Inflammatory macrophage treated with lipopolysaccharide for 4 hours (primary cell): ENCODE results near the gene ST6GALNAC1.

ENCODE experiments used
- DNase-seq: peaks from one replicate; pipeline ENCODE4 v3.0.0-alpha.2; 2020

The ST6GALNAC1 gene

DNA sequence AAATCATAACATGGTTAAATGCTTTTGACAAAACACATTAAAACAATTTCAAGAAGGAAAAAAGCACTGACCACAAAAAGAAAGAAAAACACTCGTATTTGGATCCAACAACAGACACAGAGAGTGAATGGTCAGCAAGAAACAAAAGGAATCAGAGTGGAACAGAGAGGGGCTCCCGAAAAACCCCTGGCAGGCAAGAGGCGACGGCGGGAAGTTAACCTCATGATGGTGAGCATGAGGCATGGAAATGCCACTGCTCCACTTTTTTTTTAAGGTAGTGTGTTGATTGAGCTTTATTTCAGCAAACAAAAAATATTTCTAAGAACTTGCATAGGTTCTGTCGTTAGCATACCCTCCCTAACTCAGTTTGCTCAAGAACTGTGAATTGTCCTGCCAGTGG, 32.1 kb upstream of the ST6GALNAC1 start:
- DNase-seq, result no peak

DNA sequence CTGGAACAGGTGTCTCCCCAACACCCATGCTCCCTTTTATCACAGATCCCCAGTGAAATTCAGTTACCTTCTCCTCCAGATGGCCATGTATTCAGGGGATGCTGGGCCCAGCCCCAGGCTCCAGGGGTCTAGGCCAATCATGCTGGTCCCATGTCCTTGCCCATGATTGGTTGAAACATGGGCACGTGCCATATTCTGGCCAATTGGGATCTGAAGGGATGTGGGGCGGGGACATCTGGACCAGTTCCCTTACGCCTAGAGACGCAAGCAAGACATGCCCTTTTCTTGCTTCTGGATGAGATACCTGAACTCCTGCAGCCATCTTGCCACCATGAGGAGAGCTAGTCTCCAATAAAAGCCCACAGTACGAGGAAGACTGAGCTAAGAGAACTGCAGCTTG, 31.0 kb upstream of the ST6GALNAC1 start:
- no peak for DNase-seq

DNA sequence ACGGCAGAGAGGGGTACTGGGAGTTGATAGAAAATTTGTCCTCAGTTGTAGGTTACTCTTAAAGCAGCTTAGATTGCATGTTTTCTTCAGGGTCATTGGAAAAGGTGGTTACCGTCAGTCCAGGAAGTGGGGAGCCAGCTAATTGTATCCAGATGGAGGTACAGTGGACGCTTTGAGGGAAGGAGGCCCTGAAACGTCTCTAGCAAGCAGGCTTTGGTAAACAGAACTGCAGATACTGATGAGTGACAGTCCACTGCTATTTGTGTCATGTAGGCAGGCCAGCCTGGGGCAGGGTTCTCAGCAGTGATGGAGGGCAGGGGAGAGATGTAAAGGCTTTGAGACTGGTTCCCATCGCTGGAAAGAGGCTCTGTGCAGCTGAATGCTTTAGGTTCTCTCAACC, 30.2 kb upstream of the ST6GALNAC1 start:
- no peak for DNase-seq

DNA sequence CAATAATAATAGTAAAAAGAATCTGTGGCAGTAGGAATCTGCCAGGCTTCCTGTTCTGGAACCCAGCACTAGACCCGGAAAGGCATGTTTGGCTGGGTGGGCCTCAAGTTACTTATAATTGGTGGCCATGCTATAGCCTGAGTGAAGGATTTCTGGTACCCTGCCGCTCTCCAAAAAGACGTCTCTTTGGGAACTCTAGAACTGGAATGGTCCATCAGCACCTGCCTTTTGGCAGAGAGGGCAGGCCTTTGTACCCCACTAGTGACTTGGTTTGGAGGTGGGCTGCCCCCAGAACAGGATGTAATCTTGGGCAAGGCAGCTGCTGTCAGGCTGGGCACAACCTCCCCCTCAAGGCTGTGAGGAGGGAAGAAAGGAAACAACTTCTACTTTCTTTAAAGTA, 29.3 kb upstream of the ST6GALNAC1 start:
- DNase-seq, result no peak

DNA sequence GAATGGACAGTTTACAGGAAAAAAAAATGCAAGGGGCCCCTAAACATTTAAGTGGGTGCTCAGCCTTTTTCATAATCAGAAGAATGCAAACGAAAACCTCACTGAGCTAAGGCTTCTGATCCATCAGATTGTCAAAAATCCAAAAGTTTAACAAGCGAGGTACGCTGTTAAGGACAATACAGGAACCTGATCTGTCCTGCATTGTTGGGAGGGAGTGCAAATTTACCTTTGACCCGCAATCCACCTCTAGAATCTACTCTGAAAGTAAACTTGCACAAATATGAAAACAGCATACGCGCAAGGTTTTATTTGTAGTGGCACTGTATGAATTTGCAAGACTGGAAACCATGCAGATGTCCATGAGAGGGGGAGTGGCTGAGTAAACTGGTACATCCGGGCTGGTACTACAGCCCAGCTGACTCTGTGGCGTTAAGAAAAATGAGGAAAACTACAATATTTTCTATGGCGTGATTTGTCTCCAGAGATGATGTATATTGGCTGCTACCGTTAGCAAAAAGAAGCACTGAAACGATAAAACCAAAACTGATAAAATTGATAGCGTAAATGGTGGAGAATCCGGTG, 28.8 kb upstream of the ST6GALNAC1 start:
- no peak for DNase-seq

DNA sequence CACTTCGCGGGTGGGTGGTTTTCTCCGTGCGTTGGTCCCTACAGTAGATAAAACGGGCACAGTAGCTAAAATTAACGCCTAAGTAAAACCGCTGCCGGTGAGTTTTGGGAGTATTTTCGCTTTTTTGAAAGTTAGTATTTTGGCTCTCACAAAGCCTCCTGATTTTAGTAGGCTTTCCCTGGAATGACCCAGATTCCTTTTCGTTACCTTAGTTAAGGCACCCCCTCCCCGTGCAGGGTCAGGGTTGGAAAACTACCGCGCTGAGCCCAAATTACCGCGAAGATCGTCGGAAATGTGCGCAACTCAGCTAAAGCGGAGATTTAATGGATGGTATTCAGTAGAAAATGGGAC, 28.3 kb upstream of the ST6GALNAC1 start:
- no peak for DNase-seq

DNA sequence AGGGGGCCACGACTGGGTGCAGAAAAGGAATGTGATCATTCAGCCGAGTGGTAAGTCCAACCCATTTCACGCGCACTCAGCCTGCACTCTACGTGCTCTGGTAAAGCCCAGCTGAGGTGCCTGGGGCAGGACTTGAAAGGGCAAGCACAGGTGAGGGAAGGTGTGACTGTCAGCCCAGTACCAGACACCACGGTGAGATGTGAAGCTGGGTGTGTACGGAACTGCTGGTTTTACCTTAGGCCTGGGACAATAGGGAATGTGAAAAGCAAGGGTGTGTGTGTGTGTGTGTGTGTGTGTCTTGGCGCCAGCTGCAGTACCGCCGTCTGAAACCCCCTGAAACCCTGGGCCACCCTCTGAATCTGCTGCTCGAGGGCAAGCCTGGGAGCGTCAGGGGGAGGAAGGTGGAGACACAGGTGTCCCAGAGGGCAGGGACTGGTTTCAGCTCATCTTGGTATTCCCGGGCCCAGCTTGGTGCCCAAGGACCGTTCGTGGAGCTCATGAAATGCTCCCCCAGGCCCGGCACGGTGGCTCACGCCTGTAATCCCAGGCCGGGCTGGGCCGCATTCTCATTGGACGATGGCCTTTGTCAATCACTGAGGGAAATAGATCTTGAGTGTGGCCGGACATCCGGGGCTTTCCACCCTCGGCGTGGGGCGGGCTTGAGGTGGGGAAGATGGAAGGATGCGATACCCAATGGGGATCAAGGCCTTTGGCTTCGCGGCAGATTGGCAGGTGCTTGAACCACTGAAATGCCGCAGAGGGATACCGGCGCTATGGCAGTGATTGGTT, 27.8 kb upstream of the ST6GALNAC1 start:
- DNase-seq, result peak; percentile 100

DNA sequence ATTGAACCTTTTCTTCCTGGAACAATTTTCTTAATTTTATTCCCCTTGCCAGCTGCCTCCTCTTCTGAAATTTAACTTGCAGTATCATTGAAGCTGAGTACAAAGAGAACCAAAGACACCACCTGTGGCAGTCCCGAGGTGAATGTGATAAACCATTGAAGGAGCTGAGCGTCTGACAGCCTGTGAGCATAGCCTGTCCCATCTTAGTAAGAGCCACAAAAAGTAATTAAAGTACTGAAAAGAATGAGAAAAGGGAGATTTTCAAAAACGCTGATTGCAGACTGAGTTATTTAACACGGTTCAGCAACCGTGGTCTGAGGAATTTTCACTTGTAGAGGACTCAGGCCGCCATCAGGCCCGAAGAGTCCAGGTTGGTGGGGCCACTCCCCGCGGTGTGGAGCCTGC, 27.2 kb upstream of the ST6GALNAC1 start:
- no peak for DNase-seq

DNA sequence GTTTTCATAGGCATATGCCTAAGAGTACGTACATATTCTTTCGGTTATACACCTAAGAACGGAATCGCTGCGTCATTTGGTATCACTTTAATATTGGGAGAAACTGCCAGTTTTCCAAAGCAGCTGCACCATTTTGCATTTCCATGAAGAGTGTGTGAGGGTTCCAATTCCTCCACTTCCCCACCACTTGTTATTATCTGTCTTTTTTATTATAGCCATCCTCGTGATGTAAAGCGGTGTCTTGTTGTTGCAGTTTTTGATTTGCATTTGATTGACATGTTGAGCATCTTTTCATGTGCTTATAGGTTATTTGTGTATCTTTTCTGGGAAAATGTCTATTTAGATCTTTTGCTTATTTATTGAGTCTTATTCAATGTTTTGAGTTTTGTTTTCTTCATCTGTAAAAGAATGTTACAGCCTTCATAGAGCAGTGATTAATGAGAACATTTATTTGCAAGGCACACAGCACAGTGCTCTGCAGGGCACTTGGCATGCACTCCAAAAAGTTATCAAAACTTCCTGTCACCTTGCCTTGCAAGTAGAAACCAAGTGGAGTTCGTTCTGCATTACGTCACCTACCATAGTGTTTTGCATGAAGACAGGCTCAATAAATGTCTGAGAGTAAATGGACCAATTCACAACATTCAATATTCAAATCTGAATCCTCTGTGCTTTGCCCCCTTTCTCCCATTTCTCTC, 26.6 kb upstream of the ST6GALNAC1 start:
- no peak for DNase-seq

DNA sequence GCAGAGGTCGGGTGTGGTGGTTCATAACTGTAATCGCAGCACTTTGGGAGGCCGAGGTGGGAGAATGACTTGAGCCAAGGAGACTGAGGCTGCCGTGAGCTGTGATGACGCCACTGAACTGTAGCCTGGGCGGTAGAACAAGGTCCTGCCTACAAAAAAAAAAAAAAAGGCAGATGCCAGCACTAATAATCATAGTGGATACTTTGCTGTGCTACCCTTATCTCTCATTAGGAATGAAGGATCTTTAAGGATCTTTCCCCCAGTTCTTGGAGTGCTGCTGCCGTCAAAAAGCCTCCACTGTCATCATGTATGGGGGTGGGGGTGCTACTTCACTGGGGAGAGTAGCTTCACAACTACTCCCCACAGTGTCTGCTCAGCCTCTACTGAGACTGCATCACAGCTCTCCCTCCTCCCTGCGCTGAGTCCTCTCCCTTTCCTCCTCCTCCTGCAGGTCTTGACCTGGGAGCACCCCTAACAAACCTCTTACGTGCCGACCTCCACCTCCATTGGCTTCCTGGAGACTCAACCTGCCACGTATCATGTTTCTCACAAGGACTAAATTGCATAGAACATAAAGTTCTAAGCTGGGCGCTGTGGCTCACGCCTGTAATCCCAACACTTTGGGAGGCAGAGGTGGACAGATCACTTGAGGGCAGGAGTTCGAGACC, 24.4 kb upstream of the ST6GALNAC1 start:
- DNase-seq, result no peak

DNA sequence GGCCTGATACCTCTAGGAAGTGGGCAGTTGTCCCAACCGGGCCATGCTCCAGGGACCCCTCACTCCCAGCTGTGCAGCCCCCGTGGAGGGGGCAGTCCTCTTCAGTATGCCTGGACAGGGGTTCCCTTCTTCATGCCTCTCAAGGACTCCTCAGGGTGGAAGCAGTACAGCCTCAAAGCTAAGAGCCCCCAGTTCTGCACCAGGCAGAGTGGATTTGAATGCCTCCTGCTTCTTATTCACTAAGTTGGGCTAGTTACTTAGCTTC, 23.9 kb upstream of the ST6GALNAC1 start:
- no peak for DNase-seq

DNA sequence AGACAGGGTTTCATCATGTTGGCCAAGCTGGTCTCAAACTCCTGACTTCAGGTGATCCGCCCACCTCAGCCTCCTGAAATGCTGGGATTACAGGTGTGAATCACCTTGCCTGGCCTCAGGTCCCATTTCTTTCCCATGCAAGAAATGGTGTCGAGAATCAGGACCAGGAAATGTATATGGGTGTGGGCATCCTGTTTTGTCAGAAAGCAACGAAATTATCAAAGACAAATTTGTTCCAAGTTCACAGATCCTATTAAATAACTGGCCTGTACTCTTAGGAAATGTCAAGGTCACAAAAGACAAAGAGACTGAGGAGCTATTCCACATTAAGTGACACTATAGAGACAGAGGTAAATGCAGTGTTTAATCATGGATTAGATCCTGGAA, 17.1 kb upstream of the ST6GALNAC1 start:
- no peak for DNase-seq

DNA sequence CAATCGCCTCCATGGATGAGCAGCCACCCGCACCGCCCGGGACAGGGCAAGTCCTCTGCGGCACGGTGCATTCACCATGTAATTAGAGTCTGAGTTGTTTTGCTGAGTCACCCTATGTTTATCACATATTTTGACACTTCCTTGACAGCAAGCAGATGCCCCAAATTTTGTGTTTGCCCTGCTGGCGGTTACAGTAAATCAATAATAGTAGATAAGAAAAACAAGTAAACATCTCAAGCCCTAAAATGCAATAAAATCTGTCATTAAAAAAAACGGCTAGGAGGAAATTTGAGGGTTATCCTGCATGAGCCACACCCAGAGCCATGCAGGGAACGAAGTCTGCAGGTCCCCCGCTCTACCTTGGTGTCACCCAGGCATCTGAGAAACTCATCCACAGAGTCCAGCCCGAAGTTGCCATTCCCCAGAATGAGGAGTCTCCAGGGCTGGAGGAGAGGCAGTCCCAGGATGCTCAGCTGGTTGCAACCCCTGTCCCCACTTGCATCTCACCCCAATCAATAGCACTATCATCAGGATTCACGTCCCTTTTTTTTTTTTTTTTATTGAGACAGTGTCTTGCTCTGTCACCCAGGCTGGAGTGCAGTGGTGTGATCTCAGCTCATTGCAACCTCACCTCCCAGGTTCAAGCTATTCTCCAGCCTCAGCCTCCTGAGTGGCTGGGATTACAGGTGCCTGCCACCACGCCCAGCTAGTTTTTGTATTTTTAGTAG, 16.5 kb upstream of the ST6GALNAC1 start:
- peak; percentile 21 for DNase-seq

DNA sequence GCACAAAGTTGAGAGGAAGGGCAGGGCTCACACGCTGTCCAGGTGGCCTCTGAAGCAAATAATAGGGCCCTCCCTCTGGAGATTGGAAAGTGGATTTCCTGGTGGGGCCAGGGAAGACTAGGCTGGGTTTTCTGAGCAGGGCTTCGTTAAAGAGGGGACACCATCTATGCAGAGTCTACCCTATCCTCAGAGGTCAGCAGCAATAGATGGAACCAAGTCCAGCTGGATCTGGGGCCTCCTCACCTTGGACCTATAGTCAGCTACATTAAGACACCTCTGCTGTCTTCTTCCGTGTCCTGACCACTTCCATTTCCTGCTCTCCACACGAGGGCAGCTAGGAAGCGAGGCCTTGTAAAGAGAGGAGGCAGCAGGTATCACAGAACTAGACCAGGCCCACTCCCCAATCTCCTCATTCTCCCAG, 14.7 kb upstream of the ST6GALNAC1 start:
- no peak for DNase-seq

DNA sequence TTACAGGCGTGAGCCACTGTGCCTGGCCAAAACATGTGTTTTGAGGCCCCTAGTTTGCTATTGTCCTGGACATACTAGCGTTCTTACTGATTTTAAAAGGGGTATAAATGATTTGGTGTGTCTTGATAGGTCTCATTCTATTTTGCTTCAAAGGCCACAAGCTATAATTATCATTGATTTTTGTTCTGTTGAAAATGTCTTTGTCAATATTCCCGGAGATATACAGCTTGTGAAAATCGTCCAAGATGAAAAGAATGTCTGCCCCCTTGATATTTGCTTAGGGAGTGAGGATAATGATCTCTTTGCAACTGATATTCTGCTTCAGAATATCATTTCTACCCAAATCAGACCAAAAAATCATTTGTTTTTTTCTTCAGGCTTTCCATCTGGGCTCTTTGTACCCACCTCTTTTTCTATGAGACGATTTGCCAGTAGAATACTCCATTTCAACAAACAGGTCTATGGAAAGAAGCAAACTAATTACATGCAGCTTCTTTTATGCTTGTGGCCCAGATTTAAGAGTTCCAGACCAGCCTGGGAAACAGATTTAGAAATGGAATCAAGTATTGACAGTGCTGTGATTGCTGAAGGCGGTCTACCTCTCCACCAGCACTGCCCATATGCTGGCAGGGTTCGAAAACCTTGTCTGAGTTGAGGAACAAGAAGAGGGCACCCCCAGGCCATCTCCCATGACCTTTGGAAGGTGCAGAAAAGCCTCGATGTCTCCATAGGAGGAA, 14.1 kb upstream of the ST6GALNAC1 start:
- no peak for DNase-seq

DNA sequence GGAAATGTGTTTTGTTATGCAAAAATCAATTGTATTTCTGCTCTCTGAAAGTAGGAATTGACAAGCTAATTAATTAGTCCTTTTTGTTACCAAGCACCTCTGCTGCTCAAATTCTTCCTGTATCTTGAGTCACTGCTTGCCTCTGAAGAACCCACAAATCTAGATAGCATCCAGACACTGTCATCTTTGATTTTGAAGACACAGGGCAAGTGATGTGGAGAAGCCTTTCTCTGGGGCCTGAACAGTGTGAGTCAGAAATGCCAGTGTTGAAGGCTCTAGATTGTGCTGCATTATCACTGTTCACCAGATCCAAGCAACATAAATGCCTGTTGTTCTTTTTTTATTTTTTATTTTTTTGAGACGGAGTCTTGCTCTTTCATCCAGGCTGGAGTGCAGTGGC, 10.9 kb upstream of the ST6GALNAC1 start:
- no peak for DNase-seq

DNA sequence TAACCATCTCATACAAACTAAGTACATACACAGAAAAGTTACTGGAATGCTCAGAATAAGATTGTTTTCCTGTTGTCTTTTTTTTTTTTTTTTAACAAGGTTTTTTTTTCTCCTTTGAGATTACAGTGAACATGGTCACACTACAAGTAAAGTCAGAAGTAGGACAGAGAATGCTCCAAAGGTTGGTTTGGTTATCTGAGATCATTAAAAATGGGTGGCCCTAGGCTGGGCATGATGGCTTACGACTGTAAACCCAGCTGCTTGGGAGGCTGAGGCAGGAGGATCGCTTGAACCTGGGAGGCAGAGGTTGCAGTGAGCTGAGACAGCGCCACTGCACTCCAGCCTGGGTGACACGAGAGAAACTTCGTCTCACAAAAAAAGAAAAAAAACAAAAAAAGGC, 6.9 kb upstream of the ST6GALNAC1 start:
- no peak for DNase-seq

DNA sequence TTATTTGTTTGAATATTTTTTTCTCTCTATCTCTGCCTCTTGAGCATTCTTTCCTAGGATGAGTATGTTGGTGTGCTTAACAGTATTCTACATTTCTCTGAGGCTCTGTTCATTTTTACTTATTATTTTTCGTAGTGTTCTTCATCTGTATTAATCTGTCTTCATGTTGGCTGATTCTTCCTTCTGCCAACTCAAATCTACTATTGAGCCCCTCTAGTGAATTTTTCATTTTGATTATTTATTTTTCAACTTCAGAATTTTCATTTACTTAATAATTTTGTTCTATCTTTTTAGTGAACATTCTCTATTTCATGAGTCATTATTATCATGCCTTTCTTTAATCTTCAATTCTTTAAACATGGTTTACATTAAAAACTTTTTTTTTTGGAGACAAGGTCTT, 3.2 kb upstream of the ST6GALNAC1 start:
- no peak for DNase-seq

DNA sequence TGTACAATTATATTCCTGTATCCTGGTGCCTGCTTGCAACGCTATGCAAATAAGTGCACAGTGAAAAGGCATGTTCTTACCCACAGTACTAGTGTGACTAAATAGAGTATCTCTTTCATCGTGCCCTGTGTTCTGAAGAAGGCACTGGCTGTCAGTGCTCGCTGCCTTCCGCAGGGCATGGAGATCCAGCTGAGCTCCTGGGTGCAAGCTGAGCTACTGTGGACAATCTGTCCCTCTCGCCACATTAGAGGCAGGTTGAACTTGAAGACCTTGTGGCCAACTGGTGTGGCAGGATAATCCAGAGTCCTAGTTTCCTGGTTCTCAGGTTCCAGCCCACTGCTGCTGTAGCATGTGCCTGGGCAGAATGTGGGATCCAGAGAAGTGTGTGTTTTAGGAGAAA, 1.9 kb upstream of the ST6GALNAC1 start:
- no peak for DNase-seq

DNA sequence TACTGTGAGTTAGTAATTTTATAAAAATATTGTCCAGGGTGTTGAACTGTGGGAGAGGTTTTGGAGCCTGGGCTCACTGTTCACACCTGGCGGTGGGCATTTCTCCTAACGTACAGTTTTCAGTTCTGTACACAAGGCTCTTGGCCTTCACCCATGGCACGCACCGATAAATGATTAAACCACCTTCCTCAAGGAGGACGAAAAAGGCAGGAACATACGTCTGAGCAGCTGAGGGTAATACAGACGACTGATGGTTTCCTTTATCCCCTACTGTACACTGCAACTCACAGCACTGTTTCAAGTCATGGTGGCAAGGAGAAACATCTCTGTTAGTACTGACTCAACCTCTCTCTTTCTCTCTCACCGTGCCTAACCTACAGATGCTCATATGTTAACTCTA, 1.4 kb upstream of the ST6GALNAC1 start:
- DNase-seq, result no peak

DNA sequence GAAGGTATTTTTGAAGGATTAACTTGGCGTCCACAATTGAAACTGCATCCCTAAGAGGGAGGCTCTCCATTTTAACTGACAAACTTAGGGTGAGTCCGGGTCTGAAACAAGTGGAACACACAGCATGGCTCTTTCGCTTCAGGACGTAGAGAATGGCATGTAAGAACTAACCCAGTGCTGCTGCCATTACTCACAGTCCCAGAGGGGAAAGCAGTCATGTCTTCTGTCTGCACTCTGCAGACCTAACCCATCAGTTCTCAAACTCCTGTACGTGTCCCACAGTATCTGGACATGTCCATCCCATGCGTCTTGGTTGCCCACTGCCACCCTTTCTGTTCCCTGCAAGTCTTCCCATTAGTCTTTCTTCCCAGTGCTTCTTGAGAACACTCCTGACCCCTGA, 563 bp downstream of the ST6GALNAC1 start:
- DNase-seq, result no peak

DNA sequence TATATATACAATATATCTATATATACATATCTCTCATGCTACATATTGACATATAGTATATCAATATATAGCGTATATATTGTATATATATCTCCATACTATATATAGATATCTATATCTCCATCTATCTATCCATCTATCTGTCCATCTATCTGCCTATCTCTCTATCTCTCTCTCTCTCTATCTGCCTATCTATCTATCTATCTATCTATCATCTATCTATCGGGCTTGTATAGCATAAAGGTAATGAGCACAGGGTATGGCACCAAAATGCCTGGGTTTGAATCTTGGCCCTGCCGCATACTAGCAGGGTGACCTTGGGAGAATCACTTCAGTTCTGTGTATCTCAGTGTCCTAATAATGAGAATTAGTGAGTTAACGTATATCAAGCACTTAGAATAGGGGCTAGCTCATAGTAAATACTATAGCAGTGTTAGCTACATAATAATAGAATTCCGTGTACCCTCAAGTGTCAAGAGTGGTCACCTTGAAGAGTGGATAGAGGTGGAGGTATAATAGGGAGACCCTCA, 1.5 kb downstream of the ST6GALNAC1 start:
- DNase-seq, result no peak

DNA sequence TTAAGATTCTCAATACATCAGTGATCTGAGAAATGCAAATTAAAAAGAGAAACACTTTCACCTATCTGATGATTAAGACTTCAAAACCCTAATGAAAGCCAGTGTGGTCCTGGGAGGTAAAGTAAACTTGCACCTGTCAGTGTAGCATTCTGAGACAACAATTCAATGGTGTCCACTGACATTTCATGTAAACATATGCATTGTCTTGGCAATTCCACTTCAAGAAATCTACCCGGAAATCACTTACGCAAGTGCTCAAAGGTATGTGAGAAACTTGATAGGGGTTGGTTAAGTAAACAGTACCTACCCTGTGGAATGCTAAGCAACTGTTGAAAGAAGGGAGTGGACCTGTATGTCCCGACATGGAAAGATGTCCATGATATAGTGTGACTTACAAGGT, 2.1 kb downstream of the ST6GALNAC1 start:
- DNase-seq, result no peak
